Effector CD8-positive, alpha-beta T cell (primary cell): ENCODE results near the gene SMPD3.

Experiments used
- DNase-seq: peaks from one replicate; lab custom pipeline; 2025; lab: John Stamatoyannopoulos, UW

SMPD3 gene

GRCh38 chr16:68335175-68335574 lies 113.1 kb downstream of the SMPD3 start:
- no peak for DNase-seq

- no peak for DNase-seq
Measured at GRCh38 chr16:68332411-68333121, 115.7 kb downstream of the SMPD3 start.

GRCh38 chr16:68331879-68332410 lies 116.4 kb downstream of the SMPD3 start:
- no peak for DNase-seq

- DNase-seq, result no peak
Measured at GRCh38 chr16:68328860-68329390, 119.4 kb downstream of the SMPD3 start.

GRCh38 chr16:68328151-68328859 lies 120.0 kb downstream of the SMPD3 start:
- DNase-seq, result peak; percentile 65

GRCh38 chr16:68324780-68325357 lies 123.4 kb downstream of the SMPD3 start:
- no peak for DNase-seq

DNA sequence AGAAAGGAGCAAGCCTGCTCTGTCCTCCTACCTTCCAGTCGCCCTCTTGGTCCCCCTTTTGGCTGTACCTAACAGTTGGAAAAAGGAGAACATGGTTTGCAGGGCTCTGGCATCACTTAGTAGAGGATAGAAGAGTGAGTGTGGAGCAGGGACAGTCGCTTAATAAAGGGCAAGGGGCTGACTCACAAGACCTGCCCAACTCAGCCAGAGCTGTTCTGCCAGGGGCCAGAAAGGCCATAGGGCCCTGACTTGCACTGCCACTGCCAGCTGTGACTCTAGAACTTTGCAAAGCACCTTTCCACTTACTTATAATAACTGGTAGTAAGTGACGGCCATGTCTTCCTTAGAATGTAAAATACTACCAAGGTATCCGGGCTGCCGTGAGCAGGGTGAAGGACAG lies 124.0 kb downstream of the SMPD3 start:
- no peak for DNase-seq

DNA sequence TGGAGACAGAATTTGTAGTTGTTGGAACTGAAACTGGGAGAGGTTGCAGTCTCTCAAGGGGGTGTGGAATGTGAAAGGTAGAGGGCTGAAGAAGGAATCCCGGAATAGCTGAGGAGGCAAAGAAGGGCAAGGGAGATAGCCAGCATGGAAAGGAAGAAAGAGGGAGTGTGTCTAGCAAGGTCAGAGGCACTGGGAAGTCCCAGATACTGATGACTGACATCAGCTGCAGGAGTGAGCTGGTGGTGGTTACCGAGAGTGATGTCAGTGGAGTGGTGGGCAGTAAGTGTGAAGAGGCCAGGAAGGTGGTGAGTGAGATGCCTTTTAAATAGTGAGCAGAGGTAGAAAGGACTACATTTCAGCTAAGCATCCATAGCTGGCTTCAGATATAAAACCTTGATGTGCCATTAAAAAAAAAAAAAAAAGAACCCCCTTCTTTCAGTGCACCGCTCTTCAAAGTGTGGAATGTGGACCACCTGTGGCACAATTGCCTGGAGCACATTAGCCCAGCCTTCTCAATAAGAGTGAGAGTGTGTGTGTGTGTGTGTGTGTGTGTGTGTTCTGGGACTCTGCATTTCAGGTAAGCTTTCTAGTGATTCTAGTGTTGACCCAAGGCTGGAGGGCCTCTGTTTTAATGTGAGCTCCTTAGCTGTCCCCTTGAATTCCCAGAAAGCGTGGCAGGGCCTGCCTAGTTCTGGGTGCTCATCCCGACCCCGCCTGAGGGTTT lies 129.0 kb downstream of the SMPD3 start:
- DNase-seq, result no peak

DNA sequence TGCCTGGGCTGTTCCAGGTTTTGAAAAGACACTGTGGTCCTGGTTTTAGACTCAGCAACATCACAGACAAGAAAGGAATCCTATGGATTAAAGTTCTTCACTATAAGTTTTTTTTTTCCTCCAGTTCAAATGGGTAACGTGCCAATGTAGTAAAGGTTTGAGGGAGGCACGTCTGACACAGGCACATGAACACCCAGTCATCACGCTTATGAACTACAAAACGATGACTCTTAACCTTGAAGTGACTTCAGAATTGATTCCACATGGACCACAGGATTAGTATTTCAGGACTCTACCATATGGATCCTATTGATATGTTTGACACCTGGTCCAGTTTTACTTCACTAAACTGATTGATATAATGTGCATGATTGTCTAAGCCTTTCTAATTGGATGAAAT lies 135.2 kb downstream of the SMPD3 start:
- DNase-seq, result no peak

- DNase-seq, result peak; percentile 88
Measured at GRCh38 chr16:68310774-68311511, 137.4 kb downstream of the SMPD3 start, which contains the start of the genes PRMT7 and SLC7A6OS. TSS of gene PRMT7 (plus strand) at chr16:68311019. CDS start at chr16:68315980, 4,961 bp downstream. TSS of gene SLC7A6OS (minus strand) at chr16:68310946. CDS start at chr16:68310926, 20 bp downstream.

DNA sequence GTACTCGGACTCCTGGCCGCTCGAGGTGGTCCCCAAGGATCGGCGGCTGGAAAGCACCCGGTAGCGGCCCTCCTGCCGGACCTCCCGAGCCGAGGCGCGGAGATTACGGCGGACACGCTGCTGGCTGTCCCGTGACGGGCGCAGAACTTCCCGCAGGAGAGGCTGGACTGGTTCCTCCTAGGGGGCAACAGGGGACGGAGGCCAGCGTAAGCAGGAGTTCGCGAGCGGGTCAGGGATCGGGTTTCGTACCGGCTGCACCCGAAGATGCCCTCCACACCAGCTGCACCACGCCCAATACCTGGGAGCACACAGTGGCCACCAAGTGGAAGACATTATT lies 137.9 kb downstream of the SMPD3 start:
- DNase-seq, result no peak

DNA sequence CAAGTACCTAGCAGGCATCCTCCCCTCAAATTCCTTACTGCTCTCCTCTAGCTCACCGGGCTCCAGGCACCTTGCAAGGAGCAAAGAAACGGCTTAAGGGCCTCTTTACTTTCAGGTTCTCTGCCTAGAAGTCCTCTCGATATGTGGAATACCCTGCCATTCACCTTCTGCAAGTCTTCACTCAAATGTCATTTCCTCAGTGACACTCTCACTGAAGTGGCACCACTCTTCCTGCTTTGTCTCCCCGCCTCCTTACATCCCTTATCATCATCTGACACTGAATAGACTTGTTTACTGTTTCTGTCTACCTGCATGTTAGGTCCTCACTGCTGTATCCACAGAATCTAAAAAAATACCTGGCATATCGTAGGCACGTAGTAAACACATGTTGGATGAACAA lies 138.5 kb downstream of the SMPD3 start:
- no peak for DNase-seq
